ENCODE data around the gene GSG1L.

The GSG1L gene

GRCh38 chr16:28040039-28040438 is 23.5 kb downstream of the GSG1L start:
- no peaks in the 10 kb centered on the region for H3K27me3 ChIP-seq (ENCODE audit: control insufficient read depth, insufficient read depth, low read length)
- H3K9me3 ChIP-seq (ENCODE audit: control insufficient read depth, insufficient read depth, low read length), result no peaks in the 10 kb centered on the region
- H3K4me3 ChIP-seq (ENCODE audit: low read depth, low read length), result no peak overlapping the region
- 0 out of 2 replicates have a peak, but pooled peaks cover 4% of the 10 kb centered on the region for H3K4me1 ChIP-seq (ENCODE audit: control insufficient read depth, insufficient read depth, low read length)
- no peak overlapping the region for H3K9ac ChIP-seq (ENCODE audit: low read depth, low read length)
- no peaks in the 10 kb centered on the region for H3K36me3 ChIP-seq (ENCODE audit: control insufficient read depth, insufficient read depth, low read length)
- H3K27ac ChIP-seq (ENCODE audit: low read depth, low read length), result no peak overlapping the region

GRCh38 chr16:28039493-28039892 is 24.0 kb downstream of the GSG1L start:
- Histone ChIP-seq H3K9me3 (ENCODE audit: control insufficient read depth, insufficient read depth, low read length) (no peaks in the 10 kb centered on the region), H3K4me3 (ENCODE audit: low read depth, low read length) (no peak overlapping the region), H3K36me3 (ENCODE audit: control insufficient read depth, insufficient read depth, low read length) (no peaks in the 10 kb centered on the region), H3K27ac (ENCODE audit: low read depth, low read length) (no peak overlapping the region), H3K9ac (ENCODE audit: low read depth, low read length) (no peak overlapping the region), H3K27me3 (ENCODE audit: control insufficient read depth, insufficient read depth, low read length) (no peaks in the 10 kb centered on the region), H3K4me1 (ENCODE audit: control insufficient read depth, insufficient read depth, low read length) (0 out of 2 replicates have a peak, but pooled peaks cover 4% of the 10 kb centered on the region)

GRCh38 chr16:28038409-28038808 is 25.1 kb downstream of the GSG1L start:
- Histone ChIP-seq H3K9ac (ENCODE audit: low read depth, low read length) (no peak overlapping the region), H3K4me3 (ENCODE audit: low read depth, low read length) (no peak overlapping the region), H3K9me3 (ENCODE audit: control insufficient read depth, insufficient read depth, low read length) (no peaks in the 10 kb centered on the region), H3K27me3 (ENCODE audit: control insufficient read depth, insufficient read depth, low read length) (no peaks in the 10 kb centered on the region), H3K4me1 (ENCODE audit: control insufficient read depth, insufficient read depth, low read length) (0 out of 2 replicates have a peak, but pooled peaks cover 4% of the 10 kb centered on the region), H3K36me3 (ENCODE audit: control insufficient read depth, insufficient read depth, low read length) (no peaks in the 10 kb centered on the region), H3K27ac (ENCODE audit: low read depth, low read length) (no peak overlapping the region)

GRCh38 chr16:28035866-28036393 is 27.6 kb downstream of the GSG1L start:
- Histone ChIP-seq H3K9ac (ENCODE audit: low read depth, low read length) (no peak overlapping the region), H3K27me3 (ENCODE audit: control insufficient read depth, insufficient read depth, low read length) (no peaks in the 10 kb centered on the region), H3K36me3 (ENCODE audit: control insufficient read depth, insufficient read depth, low read length) (no peaks in the 10 kb centered on the region), H3K4me1 (ENCODE audit: control insufficient read depth, insufficient read depth, low read length) (0 out of 2 replicates have a peak, but pooled peaks cover 4% of the 10 kb centered on the region), H3K4me3 (ENCODE audit: low read depth, low read length) (no peak overlapping the region), H3K9me3 (ENCODE audit: control insufficient read depth, insufficient read depth, low read length) (no peaks in the 10 kb centered on the region), H3K27ac (ENCODE audit: low read depth, low read length) (no peak overlapping the region)

- Histone ChIP-seq H3K27ac (ENCODE audit: low read depth, low read length) (no peak overlapping the region), H3K36me3 (ENCODE audit: control insufficient read depth, insufficient read depth, low read length) (no peaks in the 10 kb centered on the region), H3K9ac (ENCODE audit: low read depth, low read length) (no peak overlapping the region), H3K4me1 (ENCODE audit: control insufficient read depth, insufficient read depth, low read length) (no peaks in the 10 kb centered on the region), H3K27me3 (ENCODE audit: control insufficient read depth, insufficient read depth, low read length) (no peaks in the 10 kb centered on the region), H3K9me3 (ENCODE audit: control insufficient read depth, insufficient read depth, low read length) (no peaks in the 10 kb centered on the region), H3K4me3 (ENCODE audit: low read depth, low read length) (no peak overlapping the region)
These were observed 29.6 kb downstream of the GSG1L start for GRCh38 chr16:28033870-28034269.

- Histone ChIP-seq H3K4me3 (ENCODE audit: low read depth, low read length) (no peak overlapping the region), H3K9me3 (ENCODE audit: control insufficient read depth, insufficient read depth, low read length) (no peaks in the 10 kb centered on the region), H3K27me3 (ENCODE audit: control insufficient read depth, insufficient read depth, low read length) (no peaks in the 10 kb centered on the region), H3K9ac (ENCODE audit: low read depth, low read length) (no peak overlapping the region), H3K36me3 (ENCODE audit: control insufficient read depth, insufficient read depth, low read length) (no peaks in the 10 kb centered on the region), H3K4me1 (ENCODE audit: control insufficient read depth, insufficient read depth, low read length) (no peaks in the 10 kb centered on the region), H3K27ac (ENCODE audit: low read depth, low read length) (no peak overlapping the region)
These were observed 34.0 kb downstream of the GSG1L start for GRCh38 chr16:28029387-28030002.

GRCh38 chr16:28027055-28027454 is 36.5 kb downstream of the GSG1L start:
- no peak overlapping the region for H3K4me3 ChIP-seq (ENCODE audit: low read depth, low read length)

GRCh38 chr16:28025631-28026030 is 37.9 kb downstream of the GSG1L start:
- Histone ChIP-seq H3K9me3 (ENCODE audit: control insufficient read depth, insufficient read depth, low read length) (no peaks in the 10 kb centered on the region), H3K36me3 (ENCODE audit: control insufficient read depth, insufficient read depth, low read length) (no peaks in the 10 kb centered on the region), H3K27ac (ENCODE audit: low read depth, low read length) (no peak overlapping the region), H3K9ac (ENCODE audit: low read depth, low read length) (no peak overlapping the region), H3K4me1 (ENCODE audit: control insufficient read depth, insufficient read depth, low read length) (no peaks in the 10 kb centered on the region), H3K27me3 (ENCODE audit: control insufficient read depth, insufficient read depth, low read length) (no peaks in the 10 kb centered on the region), H3K4me3 (ENCODE audit: low read depth, low read length) (no peak overlapping the region)

More at GRCh38 chr16:28027055-28027454, 36.5 kb downstream of the GSG1L start:
- Histone ChIP-seq H3K4me1 (ENCODE audit: control insufficient read depth, insufficient read depth, low read length) (no peaks in the 10 kb centered on the region), H3K9ac (ENCODE audit: low read depth, low read length) (no peak overlapping the region), H3K27me3 (ENCODE audit: control insufficient read depth, insufficient read depth, low read length) (no peaks in the 10 kb centered on the region), H3K36me3 (ENCODE audit: control insufficient read depth, insufficient read depth, low read length) (no peaks in the 10 kb centered on the region), H3K27ac (ENCODE audit: low read depth, low read length) (no peak overlapping the region), H3K9me3 (ENCODE audit: control insufficient read depth, insufficient read depth, low read length) (no peaks in the 10 kb centered on the region)

GRCh38 chr16:28019218-28019617 is 44.3 kb downstream of the GSG1L start:
- no peaks in the 10 kb centered on the region for H3K4me1 ChIP-seq (ENCODE audit: control insufficient read depth, insufficient read depth, low read length)
- H3K36me3 ChIP-seq (ENCODE audit: control insufficient read depth, insufficient read depth, low read length), result no peaks in the 10 kb centered on the region
- no peak overlapping the region for H3K27ac ChIP-seq (ENCODE audit: low read depth, low read length)
- no peak overlapping the region for H3K9ac ChIP-seq (ENCODE audit: low read depth, low read length)
- no peaks in the 10 kb centered on the region for H3K9me3 ChIP-seq (ENCODE audit: control insufficient read depth, insufficient read depth, low read length)
- no peak overlapping the region for H3K4me3 ChIP-seq (ENCODE audit: low read depth, low read length)
- no peaks in the 10 kb centered on the region for H3K27me3 ChIP-seq (ENCODE audit: control insufficient read depth, insufficient read depth, low read length)

GRCh38 chr16:28014851-28015250 is 48.7 kb downstream of the GSG1L start:
- Histone ChIP-seq H3K9ac (ENCODE audit: low read depth, low read length) (no peak overlapping the region), H3K36me3 (ENCODE audit: control insufficient read depth, insufficient read depth, low read length) (no peaks in the 10 kb centered on the region), H3K27me3 (ENCODE audit: control insufficient read depth, insufficient read depth, low read length) (no peaks in the 10 kb centered on the region), H3K4me3 (ENCODE audit: low read depth, low read length) (no peak overlapping the region), H3K4me1 (ENCODE audit: control insufficient read depth, insufficient read depth, low read length) (no peaks in the 10 kb centered on the region), H3K27ac (ENCODE audit: low read depth, low read length) (no peak overlapping the region), H3K9me3 (ENCODE audit: control insufficient read depth, insufficient read depth, low read length) (no peaks in the 10 kb centered on the region)

- Histone ChIP-seq H3K36me3 (ENCODE audit: control insufficient read depth, insufficient read depth, low read length) (no peaks in the 10 kb centered on the region), H3K9me3 (ENCODE audit: control insufficient read depth, insufficient read depth, low read length) (no peaks in the 10 kb centered on the region), H3K4me3 (ENCODE audit: low read depth, low read length) (no peak overlapping the region), H3K27ac (ENCODE audit: low read depth, low read length) (no peak overlapping the region), H3K4me1 (ENCODE audit: control insufficient read depth, insufficient read depth, low read length) (no peaks in the 10 kb centered on the region), H3K9ac (ENCODE audit: low read depth, low read length) (no peak overlapping the region), H3K27me3 (ENCODE audit: control insufficient read depth, insufficient read depth, low read length) (no peaks in the 10 kb centered on the region)
These were observed 49.6 kb downstream of the GSG1L start for GRCh38 chr16:28013878-28014277.

Data from HUES48 (cell line).